T-helper 9 cell (primary cell): ENCODE data around the gene RNF112.
"Not testable (repeated sequence)": the region's sequence is repeated elsewhere in the genome, so short reads cannot be mapped to it uniquely, and the experiment has no call there.

ENCODE experiments used
- DNase-seq: peaks from one replicate; pipeline ENCODE4 v3.0.0-alpha.2; 2020

The RNF112 gene

GRCh38 chr17:19456016-19456927, 45.2 kb downstream of the RNF112 start:
- DNase-seq: no peak

GRCh38 chr17:19457046-19457445, 46.0 kb downstream of the RNF112 start:
- DNase-seq: no peak

GRCh38 chr17:19457830-19458271, 46.8 kb downstream of the RNF112 start:
- no peak for DNase-seq

- DNase-seq: not testable (repeated sequence)
Observed at GRCh38 chr17:19458481-19458880, 47.4 kb downstream of the RNF112 start.

- not testable (repeated sequence) for DNase-seq
Observed at GRCh38 chr17:19459018-19459655, 48.1 kb downstream of the RNF112 start.

- no peak for DNase-seq
Observed at GRCh38 chr17:19460700-19461099, 49.7 kb downstream of the RNF112 start.

- DNase-seq: no peak
Observed at GRCh38 chr17:19461116-19461515, 50.1 kb downstream of the RNF112 start.

GRCh38 chr17:19461681-19462080, 50.6 kb downstream of the RNF112 start:
- DNase-seq: no peak

GRCh38 chr17:19462456-19463035, 51.5 kb downstream of the RNF112 start:
- DNase-seq: not testable (repeated sequence)

- DNase-seq: no peak
Observed at GRCh38 chr17:19464031-19465026, 53.3 kb downstream of the RNF112 start.
